ENCODE data around the gene CREG1.

Gene CREG1

GRCh38 chr1:167502719-167503462 lies 50.7 kb downstream of the CREG1 start:
- FAIRE-seq, result no peak

- no peak for FAIRE-seq
Measured at GRCh38 chr1:167502192-167502551, 51.4 kb downstream of the CREG1 start.

- no peak for FAIRE-seq
Measured at GRCh38 chr1:167501515-167502191, 51.9 kb downstream of the CREG1 start.

- no peak for FAIRE-seq
Measured at GRCh38 chr1:167500283-167500860, 53.2 kb downstream of the CREG1 start.

- no peak for FAIRE-seq
Measured at GRCh38 chr1:167499664-167500101, 53.9 kb downstream of the CREG1 start.

- FAIRE-seq, result no peak
Measured at GRCh38 chr1:167499106-167499505, 54.5 kb downstream of the CREG1 start.

GRCh38 chr1:167496797-167497619 lies 56.6 kb downstream of the CREG1 start:
- no peak for FAIRE-seq

GRCh38 chr1:167493372-167493771 lies 60.2 kb downstream of the CREG1 start:
- FAIRE-seq, result no peak

GRCh38 chr1:167492481-167492910 lies 61.1 kb downstream of the CREG1 start:
- FAIRE-seq, result no peak

GRCh38 chr1:167491586-167492461 lies 61.7 kb downstream of the CREG1 start:
- no peak for FAIRE-seq

Measured in A204.1 (cell line).